ENCODE results near the gene RAB7A. TPM values are rescaled to one million over a fixed set of nuclear protein-coding genes. Genes with fewer than 3 reads are reported as not detected.
"Not testable (repeated sequence)": the region's sequence is repeated elsewhere in the genome, so short reads cannot be mapped to it uniquely, and the experiment has no call there.

The RAB7A gene
- total RNA-seq, 1 donor from 2014 or later = 319 TPM

DNA sequence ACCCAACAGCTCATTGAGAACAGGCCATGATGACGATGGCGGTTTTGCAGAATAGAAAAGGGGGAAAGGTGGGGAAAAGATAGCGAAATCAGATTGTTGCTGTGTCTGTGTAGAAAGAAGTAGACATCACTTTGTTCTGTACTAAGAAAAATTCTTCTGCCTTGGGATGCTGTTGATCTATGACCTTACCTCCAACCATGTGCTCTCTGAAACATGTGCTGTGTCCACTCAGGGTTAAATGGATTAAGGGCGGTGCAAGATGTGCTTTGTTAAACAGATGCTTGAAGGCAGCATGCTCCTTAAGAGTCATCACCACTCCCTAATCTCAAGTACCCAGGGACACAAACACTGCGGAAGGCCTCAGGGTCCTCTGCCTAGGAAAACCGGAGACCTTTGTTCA, 47.6 kb downstream of the RAB7A start:
- not testable (repeated sequence) for H3K27me3 Mint-ChIP-seq (ENCODE audit: low read depth, unreplicated experiment); H3K9ac ChIP-seq (ENCODE audit: low read length); H3K9me3 ChIP-seq (ENCODE audit: insufficient read depth, low read depth, low read length); H3K4me3 ChIP-seq (ENCODE audit: insufficient read depth, low read depth, low read length); H3K27ac Mint-ChIP-seq (ENCODE audit: unreplicated experiment); H3K4me1 ChIP-seq (ENCODE audit: insufficient read depth, low read length); H3K27me3 ChIP-seq (ENCODE audit: insufficient read depth, low read length); FAIRE-seq; H3K36me3 ChIP-seq (ENCODE audit: insufficient read depth, low read length); H3K4me3 Mint-ChIP-seq (ENCODE audit: unreplicated experiment); H2AFZ ChIP-seq (ENCODE audit: low read depth, low read length); DNase-seq (ENCODE audit: low read depth); H3K9me3 Mint-ChIP-seq (ENCODE audit: unreplicated experiment); H3K4me2 ChIP-seq (ENCODE audit: low read length); H3K27ac ChIP-seq (ENCODE audit: low read depth, low read length); H3K36me3 Mint-ChIP-seq (ENCODE audit: low read depth, unreplicated experiment)
- H3K79me2 ChIP-seq (ENCODE audit: insufficient read depth, low read length) = peaks cover 89% of the 10 kb centered on the region
- H3K4me1 Mint-ChIP-seq (ENCODE audit: low read depth, unreplicated experiment) = peaks cover 33% of the 10 kb centered on the region
- H4K20me1 ChIP-seq (ENCODE audit: insufficient read depth, low read length) = peaks cover 87% of the 10 kb centered on the region

DNA sequence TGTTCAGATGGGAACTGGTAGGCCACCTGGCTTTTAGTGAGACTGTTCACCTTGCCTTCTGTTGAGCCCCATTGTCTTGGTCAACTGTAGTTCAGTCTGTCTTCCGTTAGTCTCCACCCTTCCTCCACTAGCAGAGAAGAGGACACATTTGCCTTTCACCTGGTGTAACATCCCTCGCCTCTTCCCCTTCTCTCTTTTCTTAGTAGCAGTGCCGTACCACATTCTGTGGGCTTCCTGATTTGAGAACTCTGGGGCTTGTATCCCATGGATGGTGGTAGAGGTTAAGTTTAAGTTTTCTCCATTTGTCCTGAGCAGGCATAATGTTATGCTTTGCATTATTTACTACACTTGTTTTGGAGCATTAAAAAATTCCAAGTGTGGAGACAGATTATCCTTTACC, 49.3 kb downstream of the RAB7A start:
- Mint-ChIP-seq H3K4me3 (ENCODE audit: unreplicated experiment) (no peak overlapping the region), H3K9me3 (ENCODE audit: unreplicated experiment) (no peaks in the 10 kb centered on the region), H3K36me3 (ENCODE audit: low read depth, unreplicated experiment) (peaks cover 3% of the 10 kb centered on the region), H3K27me3 (ENCODE audit: low read depth, unreplicated experiment) (no peaks in the 10 kb centered on the region), H3K27ac (ENCODE audit: unreplicated experiment) (peak overlapping the region; percentile 27), H3K4me1 (ENCODE audit: low read depth, unreplicated experiment) (peaks cover 31% of the 10 kb centered on the region)
- Histone ChIP-seq H3K9me3 (ENCODE audit: insufficient read depth, low read depth, low read length) (no peaks in the 10 kb centered on the region), H2AFZ (ENCODE audit: low read depth, low read length) (no peak overlapping the region), H4K20me1 (ENCODE audit: insufficient read depth, low read length) (peaks cover 87% of the 10 kb centered on the region), H3K27me3 (ENCODE audit: insufficient read depth, low read length) (no peaks in the 10 kb centered on the region), H3K9ac (ENCODE audit: low read length) (no peak overlapping the region), H3K79me2 (ENCODE audit: insufficient read depth, low read length) (peaks cover 89% of the 10 kb centered on the region), H3K4me2 (ENCODE audit: low read length) (no peak overlapping the region), H3K27ac (ENCODE audit: low read depth, low read length) (no peak overlapping the region), H3K4me3 (ENCODE audit: insufficient read depth, low read depth, low read length) (no peak overlapping the region), H3K36me3 (ENCODE audit: insufficient read depth, low read length) (no peaks in the 10 kb centered on the region), H3K4me1 (ENCODE audit: insufficient read depth, low read length) (no peaks in the 10 kb centered on the region)
- FAIRE-seq (no peak), DNase-seq (ENCODE audit: low read depth) (no peak)
- no peak for TF ChIP-seq EZH2 (IDR thresholded peaks at IDR 0.05; ENCODE audit: insufficient read depth, low read length)
- TF ChIP-seq, protein P1, sequence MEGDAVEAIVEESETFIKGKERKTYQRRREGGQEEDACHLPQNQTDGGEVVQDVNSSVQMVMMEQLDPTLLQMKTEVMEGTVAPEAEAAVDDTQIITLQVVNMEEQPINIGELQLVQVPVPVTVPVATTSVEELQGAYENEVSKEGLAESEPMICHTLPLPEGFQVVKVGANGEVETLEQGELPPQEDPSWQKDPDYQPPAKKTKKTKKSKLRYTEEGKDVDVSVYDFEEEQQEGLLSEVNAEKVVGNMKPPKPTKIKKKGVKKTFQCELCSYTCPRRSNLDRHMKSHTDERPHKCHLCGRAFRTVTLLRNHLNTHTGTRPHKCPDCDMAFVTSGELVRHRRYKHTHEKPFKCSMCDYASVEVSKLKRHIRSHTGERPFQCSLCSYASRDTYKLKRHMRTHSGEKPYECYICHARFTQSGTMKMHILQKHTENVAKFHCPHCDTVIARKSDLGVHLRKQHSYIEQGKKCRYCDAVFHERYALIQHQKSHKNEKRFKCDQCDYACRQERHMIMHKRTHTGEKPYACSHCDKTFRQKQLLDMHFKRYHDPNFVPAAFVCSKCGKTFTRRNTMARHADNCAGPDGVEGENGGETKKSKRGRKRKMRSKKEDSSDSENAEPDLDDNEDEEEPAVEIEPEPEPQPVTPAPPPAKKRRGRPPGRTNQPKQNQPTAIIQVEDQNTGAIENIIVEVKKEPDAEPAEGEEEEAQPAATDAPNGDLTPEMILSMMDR (IDR thresholded peaks at IDR 0.05; ENCODE audit: insufficient read depth, low read depth, low read length) = no peak

- H3K4me1 Mint-ChIP-seq (ENCODE audit: low read depth, unreplicated experiment) = peaks cover 34% of the 10 kb centered on the region
- Histone ChIP-seq H3K9ac (ENCODE audit: low read length) (no peak overlapping the region), H3K4me3 (ENCODE audit: insufficient read depth, low read depth, low read length) (no peak overlapping the region), H3K9me3 (ENCODE audit: insufficient read depth, low read depth, low read length) (no peaks in the 10 kb centered on the region), H3K36me3 (ENCODE audit: insufficient read depth, low read length) (no peaks in the 10 kb centered on the region), H2AFZ (ENCODE audit: low read depth, low read length) (no peak overlapping the region), H3K4me2 (ENCODE audit: low read length) (no peak overlapping the region), H3K27me3 (ENCODE audit: insufficient read depth, low read length) (no peaks in the 10 kb centered on the region), H4K20me1 (ENCODE audit: insufficient read depth, low read length) (peaks cover 88% of the 10 kb centered on the region), H3K4me1 (ENCODE audit: insufficient read depth, low read length) (no peaks in the 10 kb centered on the region), H3K79me2 (ENCODE audit: insufficient read depth, low read length) (peaks cover 89% of the 10 kb centered on the region), H3K27ac (ENCODE audit: low read depth, low read length) (no peak overlapping the region)
- DNase-seq (ENCODE audit: low read depth) = peak; percentile 9
- peaks cover 3% of the 10 kb centered on the region for H3K36me3 Mint-ChIP-seq (ENCODE audit: low read depth, unreplicated experiment)
- H3K27me3 Mint-ChIP-seq (ENCODE audit: low read depth, unreplicated experiment) = no peaks in the 10 kb centered on the region
- no peak for FAIRE-seq
- TF ChIP-seq, protein P1 (IDR thresholded peaks at IDR 0.05; ENCODE audit: insufficient read depth, low read depth, low read length) = no peak
- no peak for TF ChIP-seq EZH2 (IDR thresholded peaks at IDR 0.05; ENCODE audit: insufficient read depth, low read length)
- no peak overlapping the region for H3K27ac Mint-ChIP-seq (ENCODE audit: unreplicated experiment)
- no peaks in the 10 kb centered on the region for H3K9me3 Mint-ChIP-seq (ENCODE audit: unreplicated experiment)
- no peak overlapping the region for H3K4me3 Mint-ChIP-seq (ENCODE audit: unreplicated experiment)
Observed at GRCh38 chr3:128775906-128776542, 50.0 kb downstream of the RAB7A start.

Data from astrocyte (in vitro differentiated cells and primary cell).